Osteocyte (in vitro differentiated cells): ENCODE measurements around the gene TMEM43. TPM values are rescaled to one million over a fixed set of nuclear protein-coding genes. Genes with fewer than 3 reads are reported as not detected.

Experiments
- DNase-seq: peaks from one replicate; pipeline ENCODE4 v3.0.0; 2021; ENCODE audit warnings: mixed read lengths; ENCODE audit not compliant: unreplicated experiment; ENCODE audit errors: extremely low spot score
- H3K27ac Mint-ChIP-seq: one replicate; pipeline ENCODE4 v1.8.0; 2021; ENCODE audit warnings: mild to moderate bottlenecking, mixed read lengths; ENCODE audit not compliant: unreplicated experiment
- H3K27me3 Mint-ChIP-seq: one replicate; pipeline ENCODE4 v1.8.0; 2021; ENCODE audit warnings: mixed read lengths; ENCODE audit not compliant: unreplicated experiment
- H3K36me3 Mint-ChIP-seq: one replicate; pipeline ENCODE4 v1.8.0; 2021; ENCODE audit warnings: mixed read lengths; ENCODE audit not compliant: unreplicated experiment
- H3K4me1 Mint-ChIP-seq: one replicate; pipeline ENCODE4 v1.8.0; 2021; ENCODE audit warnings: mixed read lengths; ENCODE audit not compliant: unreplicated experiment
- H3K4me3 Mint-ChIP-seq: one replicate; pipeline ENCODE4 v1.8.0; 2021; ENCODE audit warnings: mild to moderate bottlenecking, moderate library complexity, mixed read lengths; ENCODE audit not compliant: unreplicated experiment
- H3K9me3 Mint-ChIP-seq: one replicate; pipeline ENCODE4 v1.8.0; 2021; ENCODE audit warnings: mixed read lengths; ENCODE audit not compliant: unreplicated experiment
- total RNA-seq: library from RNA; stranded (reverse); gene quantifications from 2 replicates; pipeline ENCODE4 v1.2.1, GENCODE V29; 2021
- TF ChIP-seq, protein P1 (sequence below): fragments of 200-600 bp; sonication (generic); IDR thresholded peaks from 2 replicates; pipeline ENCODE4 v1.5.0; 2021; ENCODE audit warnings: antibody characterized with exemption, mild to moderate bottlenecking, moderate library complexity

The TMEM43 gene
- total RNA-seq, 1 donor from 2014 or later: 73.3 TPM

GRCh38 chr3:14126887-14127505 lies 2.1 kb downstream of the TMEM43 start:
- Mint-ChIP-seq H3K4me1 (peaks cover 34% of the 10 kb centered on the region), H3K27me3 (no peaks in the 10 kb centered on the region), H3K4me3 (peak overlapping the region; percentile 98), H3K36me3 (peaks cover 33% of the 10 kb centered on the region), H3K9me3 (no peaks in the 10 kb centered on the region), H3K27ac (peak overlapping the region; percentile 99)
- peak; percentile 13 for DNase-seq
- TF ChIP-seq, protein P1, sequence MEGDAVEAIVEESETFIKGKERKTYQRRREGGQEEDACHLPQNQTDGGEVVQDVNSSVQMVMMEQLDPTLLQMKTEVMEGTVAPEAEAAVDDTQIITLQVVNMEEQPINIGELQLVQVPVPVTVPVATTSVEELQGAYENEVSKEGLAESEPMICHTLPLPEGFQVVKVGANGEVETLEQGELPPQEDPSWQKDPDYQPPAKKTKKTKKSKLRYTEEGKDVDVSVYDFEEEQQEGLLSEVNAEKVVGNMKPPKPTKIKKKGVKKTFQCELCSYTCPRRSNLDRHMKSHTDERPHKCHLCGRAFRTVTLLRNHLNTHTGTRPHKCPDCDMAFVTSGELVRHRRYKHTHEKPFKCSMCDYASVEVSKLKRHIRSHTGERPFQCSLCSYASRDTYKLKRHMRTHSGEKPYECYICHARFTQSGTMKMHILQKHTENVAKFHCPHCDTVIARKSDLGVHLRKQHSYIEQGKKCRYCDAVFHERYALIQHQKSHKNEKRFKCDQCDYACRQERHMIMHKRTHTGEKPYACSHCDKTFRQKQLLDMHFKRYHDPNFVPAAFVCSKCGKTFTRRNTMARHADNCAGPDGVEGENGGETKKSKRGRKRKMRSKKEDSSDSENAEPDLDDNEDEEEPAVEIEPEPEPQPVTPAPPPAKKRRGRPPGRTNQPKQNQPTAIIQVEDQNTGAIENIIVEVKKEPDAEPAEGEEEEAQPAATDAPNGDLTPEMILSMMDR: no peak

- Mint-ChIP-seq H3K4me3 (no peak overlapping the region), H3K27me3 (no peaks in the 10 kb centered on the region), H3K36me3 (peaks cover 39% of the 10 kb centered on the region), H3K4me1 (peaks cover 33% of the 10 kb centered on the region), H3K9me3 (no peaks in the 10 kb centered on the region), H3K27ac (no peak overlapping the region)
- DNase-seq: peak; percentile 36
- TF ChIP-seq, protein P1: no peak
These were observed 2.8 kb downstream of the TMEM43 start for GRCh38 chr3:14127516-14128161.

GRCh38 chr3:14128724-14129123 lies 3.9 kb downstream of the TMEM43 start:
- Mint-ChIP-seq H3K36me3 (peaks cover 50% of the 10 kb centered on the region), H3K27me3 (no peaks in the 10 kb centered on the region), H3K27ac (no peak overlapping the region), H3K4me1 (peaks cover 24% of the 10 kb centered on the region), H3K9me3 (no peaks in the 10 kb centered on the region), H3K4me3 (no peak overlapping the region)
- peak; percentile 0 for DNase-seq
- TF ChIP-seq, protein P1: no peak

GRCh38 chr3:14129296-14129695 lies 4.4 kb downstream of the TMEM43 start:
- Mint-ChIP-seq H3K4me3 (no peak overlapping the region), H3K9me3 (no peaks in the 10 kb centered on the region), H3K36me3 (peaks cover 52% of the 10 kb centered on the region), H3K4me1 (peaks cover 19% of the 10 kb centered on the region), H3K27me3 (no peaks in the 10 kb centered on the region), H3K27ac (no peak overlapping the region)
- DNase-seq: no peak
- TF ChIP-seq, protein P1: no peak

DNA sequence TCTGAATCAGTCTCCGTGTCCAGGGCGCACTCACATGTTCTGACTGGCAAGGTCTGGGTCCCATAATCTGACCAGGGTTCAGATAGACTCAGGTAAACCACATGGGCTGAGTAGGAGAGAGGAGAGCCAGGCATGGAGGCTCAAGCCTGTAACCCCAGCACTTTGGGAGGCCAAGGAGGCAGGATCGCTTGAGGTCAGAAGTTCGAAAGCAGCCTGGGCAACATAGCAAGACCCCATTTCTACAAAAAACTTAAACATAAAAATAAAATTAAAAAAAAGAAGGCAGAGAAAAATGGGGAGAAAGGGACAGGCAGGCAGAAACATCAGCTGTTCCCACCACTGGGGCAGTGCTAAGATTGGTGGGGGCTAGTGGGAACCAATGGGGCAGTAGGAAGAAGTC lies 5.4 kb downstream of the TMEM43 start:
- Mint-ChIP-seq H3K36me3 (peaks cover 53% of the 10 kb centered on the region), H3K27ac (no peak overlapping the region), H3K4me3 (no peak overlapping the region), H3K9me3 (no peaks in the 10 kb centered on the region), H3K27me3 (no peaks in the 10 kb centered on the region), H3K4me1 (peaks cover 19% of the 10 kb centered on the region)
- TF ChIP-seq, protein P1: no peak
- DNase-seq: no peak
